PFSK-1 (cell line): ENCODE data around the gene CLINT1.

Experiments used
- FOXP2 ChIP-seq: optimal IDR thresholded peaks from 2 replicates; pipeline ENCODE3; 2011; ENCODE audit warnings: borderline replicate concordance, control low read depth, inconsistent platforms; ENCODE audit not compliant: insufficient read depth; ENCODE audit errors: extremely low read length, extremely low read depth
- POLR2AphosphoS5 ChIP-seq: IDR thresholded peaks from 2 replicates; pipeline ENCODE4 v1.6.1; 2012; ENCODE audit warnings: low read depth, mild to moderate bottlenecking, control low read depth, low read length, moderate library complexity
- REST ChIP-seq, 2 experiments: IDR thresholded peaks; 2 replicates each; pipeline versions ENCODE4 v1.6.1 to v1.8.0; 2011 to 2012; ENCODE audit warnings: low read depth in 2 of 2, low read length in 2 of 2, control low read depth in 1 of 2, inconsistent platforms in 1 of 2, mild to moderate bottlenecking in 1 of 2, moderate library complexity in 1 of 2; ENCODE audit not compliant: insufficient read depth in 1 of 2
- SIN3A ChIP-seq: IDR thresholded peaks from 2 replicates; pipeline ENCODE4 v1.6.1; 2012; ENCODE audit warnings: mild to moderate bottlenecking, low read length, moderate library complexity, borderline replicate concordance; ENCODE audit not compliant: insufficient read depth
- TAF1 ChIP-seq: IDR thresholded peaks from 2 replicates; pipeline ENCODE4 v1.6.1; 2012; ENCODE audit warnings: low read length, control low read depth, borderline replicate concordance; ENCODE audit not compliant: insufficient read depth

Gene CLINT1

GRCh38 chr5:157874861-157875260 lies 15.9 kb upstream of the CLINT1 start:
- TF ChIP-seq FOXP2 (no peak), TAF1 (no peak), REST (IDR thresholded peaks at IDR 0.05; ENCODE audit: insufficient read depth in 1 of 2, low read depth in 2 of 2, low read length in 2 of 2) (no peak), SIN3A (no peak), POLR2AphosphoS5 (no peak)

- no peak for TF ChIP-seq FOXP2
- no peak for TF ChIP-seq TAF1
- no peak for TF ChIP-seq POLR2AphosphoS5
- no peak for TF ChIP-seq REST (IDR thresholded peaks at IDR 0.05; ENCODE audit: insufficient read depth in 1 of 2, low read depth in 2 of 2, low read length in 2 of 2)
- TF ChIP-seq SIN3A: no peak
Measured at GRCh38 chr5:157870837-157871834, 12.2 kb upstream of the CLINT1 start.

GRCh38 chr5:157867751-157868387 lies 8.9 kb upstream of the CLINT1 start:
- TF ChIP-seq TAF1 (no peak), SIN3A (no peak), REST (IDR thresholded peaks at IDR 0.05; ENCODE audit: insufficient read depth in 1 of 2, low read depth in 2 of 2, low read length in 2 of 2) (no peak), POLR2AphosphoS5 (no peak), FOXP2 (no peak)

- TF ChIP-seq SIN3A (no peak), POLR2AphosphoS5 (no peak), REST (IDR thresholded peaks at IDR 0.05; ENCODE audit: insufficient read depth in 1 of 2, low read depth in 2 of 2, low read length in 2 of 2) (no peak), TAF1 (no peak), FOXP2 (no peak)
Measured at GRCh38 chr5:157866536-157866935, 7.6 kb upstream of the CLINT1 start.
